HG02884 (cell line): ENCODE results near the gene CREB3L1.

Source experiments
- ATAC-seq: cut with Tn5 transposase; IDR thresholded peaks from one replicate; pipeline ENCODE4 v1.9.1; 2021; ENCODE audit warnings: mild to moderate bottlenecking, moderate library complexity; ENCODE audit not compliant: unreplicated experiment

The CREB3L1 gene

GRCh38 chr11:46272816-46273427, 4.5 kb upstream of the CREB3L1 start:
- no peak for ATAC-seq

- ATAC-seq: no peak
These were observed 3.8 kb upstream of the CREB3L1 start for GRCh38 chr11:46273511-46274205.

GRCh38 chr11:46275964-46276641, 1.4 kb upstream of the CREB3L1 start:
- no peak for ATAC-seq

GRCh38 chr11:46277313-46277621, 195 bp upstream of the CREB3L1 start:
- no peak for ATAC-seq

GRCh38 chr11:46278387-46279125, 1.1 kb downstream of the CREB3L1 start:
- ATAC-seq: no peak

- ATAC-seq: no peak
These were observed 2.0 kb downstream of the CREB3L1 start for GRCh38 chr11:46279126-46280099.

GRCh38 chr11:46280706-46281105, 3.2 kb downstream of the CREB3L1 start:
- ATAC-seq: no peak

- ATAC-seq: no peak
These were observed 3.9 kb downstream of the CREB3L1 start for GRCh38 chr11:46281371-46281831.

GRCh38 chr11:46285173-46285572, 7.7 kb downstream of the CREB3L1 start:
- ATAC-seq: no peak

GRCh38 chr11:46285594-46286033, 8.2 kb downstream of the CREB3L1 start:
- no peak for ATAC-seq

GRCh38 chr11:46286789-46287188, 9.3 kb downstream of the CREB3L1 start:
- no peak for ATAC-seq

GRCh38 chr11:46288451-46288850, 11.0 kb downstream of the CREB3L1 start:
- no peak for ATAC-seq

- no peak for ATAC-seq
These were observed 12.5 kb downstream of the CREB3L1 start for GRCh38 chr11:46290011-46290410.

GRCh38 chr11:46290598-46291309, 13.3 kb downstream of the CREB3L1 start:
- ATAC-seq: no peak

- ATAC-seq: no peak
These were observed 14.1 kb downstream of the CREB3L1 start for GRCh38 chr11:46291441-46292150.

GRCh38 chr11:46293066-46293465, 15.6 kb downstream of the CREB3L1 start:
- no peak for ATAC-seq

GRCh38 chr11:46293641-46294103, 16.2 kb downstream of the CREB3L1 start:
- ATAC-seq: no peak

GRCh38 chr11:46294365-46295309, 17.2 kb downstream of the CREB3L1 start:
- no peak for ATAC-seq
